NB4 (cell line): ENCODE data around the gene HS3ST2.

ENCODE experiments used
- DNase-seq: peaks from one replicate; pipeline ENCODE4 v3.0.0; 2010; ENCODE audit warnings: low read depth
- H3K4me3 ChIP-seq: one replicate; pipeline ENCODE4 v1.5.1; 2011; ENCODE audit warnings: mild to moderate bottlenecking, low read depth, low read length, moderate library complexity
- MYC ChIP-seq: IDR thresholded peaks from 2 replicates; pipeline ENCODE4 v1.6.1; 2011; ENCODE audit warnings: low read depth, low read length
- POLR2A ChIP-seq: IDR thresholded peaks from 2 replicates; pipeline ENCODE4 v1.6.1; 2011; ENCODE audit warnings: mild to moderate bottlenecking; ENCODE audit not compliant: insufficient read length; ENCODE audit errors: extremely low read depth
- TF ChIP-seq, protein P1 (sequence below): IDR thresholded peaks from 2 replicates; pipeline ENCODE4 v1.6.1; 2011; ENCODE audit warnings: low read depth, low read length
- TF ChIP-seq, protein P2 (sequence below): IDR thresholded peaks from one replicate; pipeline ENCODE4 v1.5.1; 2012; ENCODE audit warnings: low read depth, low read length

HS3ST2 gene

GRCh38 chr16:22903716-22904115 lies 89.8 kb downstream of the HS3ST2 start:
- no peak for DNase-seq
- TF ChIP-seq, protein P1, sequence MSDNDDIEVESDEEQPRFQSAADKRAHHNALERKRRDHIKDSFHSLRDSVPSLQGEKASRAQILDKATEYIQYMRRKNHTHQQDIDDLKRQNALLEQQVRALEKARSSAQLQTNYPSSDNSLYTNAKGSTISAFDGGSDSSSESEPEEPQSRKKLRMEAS = no peak
- TF ChIP-seq MYC = no peak
- TF ChIP-seq POLR2A = no peak
- TF ChIP-seq, protein P2, sequence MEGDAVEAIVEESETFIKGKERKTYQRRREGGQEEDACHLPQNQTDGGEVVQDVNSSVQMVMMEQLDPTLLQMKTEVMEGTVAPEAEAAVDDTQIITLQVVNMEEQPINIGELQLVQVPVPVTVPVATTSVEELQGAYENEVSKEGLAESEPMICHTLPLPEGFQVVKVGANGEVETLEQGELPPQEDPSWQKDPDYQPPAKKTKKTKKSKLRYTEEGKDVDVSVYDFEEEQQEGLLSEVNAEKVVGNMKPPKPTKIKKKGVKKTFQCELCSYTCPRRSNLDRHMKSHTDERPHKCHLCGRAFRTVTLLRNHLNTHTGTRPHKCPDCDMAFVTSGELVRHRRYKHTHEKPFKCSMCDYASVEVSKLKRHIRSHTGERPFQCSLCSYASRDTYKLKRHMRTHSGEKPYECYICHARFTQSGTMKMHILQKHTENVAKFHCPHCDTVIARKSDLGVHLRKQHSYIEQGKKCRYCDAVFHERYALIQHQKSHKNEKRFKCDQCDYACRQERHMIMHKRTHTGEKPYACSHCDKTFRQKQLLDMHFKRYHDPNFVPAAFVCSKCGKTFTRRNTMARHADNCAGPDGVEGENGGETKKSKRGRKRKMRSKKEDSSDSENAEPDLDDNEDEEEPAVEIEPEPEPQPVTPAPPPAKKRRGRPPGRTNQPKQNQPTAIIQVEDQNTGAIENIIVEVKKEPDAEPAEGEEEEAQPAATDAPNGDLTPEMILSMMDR = no peak
- H3K4me3 ChIP-seq = no peak overlapping the region

DNA sequence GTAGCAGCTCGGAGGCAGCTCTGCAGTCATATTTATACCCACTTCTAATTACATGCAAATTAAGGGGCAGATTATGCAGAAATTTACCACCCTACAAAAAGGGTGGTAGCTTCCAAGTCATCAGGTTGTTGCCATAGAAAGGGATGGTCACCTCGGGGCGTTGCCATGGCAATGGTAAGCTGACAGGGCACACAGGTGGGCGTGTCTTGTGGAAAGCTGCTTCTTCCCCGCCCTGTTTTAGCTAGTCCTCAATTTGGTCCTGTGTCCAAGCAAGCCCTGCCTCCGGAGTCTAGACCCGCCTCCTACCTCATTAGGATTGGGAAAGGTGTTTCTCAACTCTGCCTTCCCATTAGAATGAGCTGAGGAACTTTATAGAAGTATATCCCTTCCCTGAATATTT lies 98.7 kb downstream of the HS3ST2 start:
- no peak overlapping the region for H3K4me3 ChIP-seq
- TF ChIP-seq, protein P1 = no peak
- TF ChIP-seq MYC (no peak), POLR2A (no peak)
- TF ChIP-seq, protein P2 = no peak
- DNase-seq = no peak

- H3K4me3 ChIP-seq = no peak overlapping the region
- TF ChIP-seq, protein P1 = no peak
- no peak for TF ChIP-seq POLR2A
- TF ChIP-seq, protein P2 = no peak
- TF ChIP-seq MYC = no peak
- no peak for DNase-seq
These were observed 101.0 kb downstream of the HS3ST2 start for GRCh38 chr16:22915003-22915402.

DNA sequence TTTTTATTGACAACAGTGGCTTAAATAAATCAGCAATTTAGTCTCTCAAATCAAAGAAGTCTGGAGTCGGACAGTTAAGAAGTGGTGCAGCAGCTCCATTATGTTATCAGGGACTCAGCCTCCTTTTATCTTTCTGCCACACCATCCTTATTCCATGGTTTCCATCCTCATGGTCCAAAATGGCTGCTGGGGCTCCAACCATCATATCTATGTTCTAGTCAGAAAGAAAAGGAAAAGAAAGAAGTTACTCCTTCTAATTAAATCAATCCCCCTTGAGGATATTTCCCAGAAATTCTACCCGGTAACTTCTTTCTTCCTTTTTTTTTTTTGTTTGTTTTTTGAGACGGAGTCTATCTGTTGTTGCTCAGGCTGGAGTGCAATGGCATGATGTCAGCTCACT lies 109.5 kb downstream of the HS3ST2 start:
- no peak for DNase-seq
- TF ChIP-seq, protein P2 = no peak
- TF ChIP-seq, protein P1 = no peak
- TF ChIP-seq POLR2A (no peak), MYC (no peak)
- H3K4me3 ChIP-seq = no peak overlapping the region

DNA sequence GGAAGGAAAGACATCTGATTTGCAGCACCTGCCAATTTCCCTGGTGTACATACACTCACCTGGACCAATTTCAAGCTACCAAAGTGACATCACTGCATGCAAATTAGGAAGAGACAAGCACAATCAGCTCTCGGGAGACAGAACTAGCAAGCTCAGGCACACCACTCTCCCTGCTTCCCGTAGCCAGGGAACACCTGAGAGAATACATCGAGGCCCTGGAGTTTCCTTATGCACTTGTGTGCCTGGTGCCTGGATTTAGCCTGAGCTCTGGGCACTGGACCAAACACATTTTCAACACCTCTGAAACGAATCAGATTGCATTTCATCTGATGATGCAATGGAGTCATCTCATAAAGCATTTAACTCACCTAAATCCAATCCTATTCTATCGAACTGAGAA lies 110.5 kb downstream of the HS3ST2 start:
- TF ChIP-seq POLR2A = no peak
- no peak for DNase-seq
- no peak overlapping the region for H3K4me3 ChIP-seq

DNA sequence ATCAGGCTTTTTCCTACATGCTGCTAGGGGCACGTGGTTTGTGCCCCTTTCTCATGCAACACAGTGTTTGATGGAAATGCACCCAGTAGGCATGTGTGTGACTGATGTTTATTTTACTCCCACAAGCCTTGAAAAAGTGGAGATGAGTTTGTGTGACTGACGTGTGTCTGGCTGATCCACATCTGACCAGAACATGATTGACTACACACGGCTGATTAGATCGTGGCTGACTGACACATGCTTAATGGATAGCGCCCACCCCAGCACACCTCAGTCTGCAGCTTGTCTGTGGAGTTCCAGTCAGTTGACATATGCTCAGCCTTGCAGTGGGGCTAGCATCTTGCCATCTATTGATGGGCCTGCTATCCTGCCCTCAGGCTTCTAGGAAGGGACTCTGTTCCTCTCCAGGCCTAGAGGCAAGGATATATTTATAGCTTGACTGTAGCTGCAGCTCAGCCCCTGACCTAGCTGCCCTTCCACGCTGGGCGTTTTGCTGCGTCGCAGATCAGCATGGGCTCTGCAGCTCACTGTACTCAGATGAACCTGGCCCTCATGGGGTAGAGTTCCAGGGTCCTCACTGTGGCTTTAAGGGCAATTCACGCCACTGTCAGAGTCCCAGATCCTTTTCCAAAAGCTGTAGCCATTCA lies 112.3 kb downstream of the HS3ST2 start:
- no peak for TF ChIP-seq MYC
- TF ChIP-seq POLR2A = no peak
- TF ChIP-seq, protein P2 = no peak
- TF ChIP-seq, protein P1 = no peak
- DNase-seq = no peak

More for the DNA sequence above, 112.3 kb downstream of the HS3ST2 start:
- no peak overlapping the region for H3K4me3 ChIP-seq
